Panc1 (cell line): ENCODE measurements around the gene TIE1. TPM values are rescaled to one million over a fixed set of nuclear protein-coding genes. Genes with fewer than 3 reads are reported as not detected.

ENCODE experiments used
- ATAC-seq: fragments of 200-7000 bp; cut with Tn5 transposase; 2 replicates; pipeline ENCODE4 v1.9.1; 2020; ENCODE audit warnings: mild to moderate bottlenecking, moderate library complexity
- BruUV-seq: library from RNA; stranded (reverse); fragments of 400-500 nt; replicated peaks from 2 replicates; lab custom pipeline; 2021; lab: Mats Ljungman, UMichigan
- CTCF ChIA-PET: fragments of 300-600 bp; sonication (Branson Sonifier 250); formaldehyde crosslinking; loops from one replicate; lab custom pipeline; 2022; ENCODE audit warnings: antibody characterized with exemption; lab: Charles Lee
- POLR2A ChIA-PET: fragments of 300-600 bp; sonication (Branson Sonifier 250); formaldehyde crosslinking; loops from one replicate; lab custom pipeline; 2022; ENCODE audit warnings: antibody characterized with exemption; lab: Charles Lee
- DNase-seq: peaks from one replicate; pipeline ENCODE4 v3.0.0-alpha.2; 2010; ENCODE audit warnings: low read depth, low spot score
- H3K27ac ChIP-seq: 2 replicates; pipeline ENCODE4 v1.5.1; 2011; ENCODE audit warnings: mild to moderate bottlenecking, low read length, inconsistent platforms
- H3K27me3 ChIP-seq: fragments of 200-500 bp; sonication (Bioruptor generic); 2 replicates; pipeline ENCODE4 v1.6.0; 2014; ENCODE audit warnings: low read length, inconsistent platforms; ENCODE audit not compliant: control insufficient read depth, insufficient read depth
- H3K36me3 ChIP-seq: fragments of 200-500 bp; sonication (Bioruptor generic); 2 replicates; pipeline ENCODE4 v1.5.1; 2014; ENCODE audit warnings: inconsistent platforms, mild to moderate bottlenecking, low read length, moderate library complexity; ENCODE audit not compliant: control insufficient read depth, insufficient read depth
- H3K4me1 ChIP-seq: 2 replicates; pipeline ENCODE4 v1.5.1; 2011; ENCODE audit warnings: inconsistent platforms, mild to moderate bottlenecking, low read length, moderate library complexity; ENCODE audit not compliant: control insufficient read depth, insufficient read depth
- H3K4me3 ChIP-seq, 2 experiments: 2 replicates each; pipeline ENCODE4 v1.5.1; 2011 to 2012; ENCODE audit warnings: low read depth in 2 of 2, low read length in 2 of 2, mild to moderate bottlenecking in 2 of 2, inconsistent platforms in 1 of 2, moderate library complexity in 1 of 2
- H3K9me3 ChIP-seq: fragments of 200-500 bp; sonication (Bioruptor generic); 2 replicates; pipeline ENCODE4 v1.5.1; 2014; ENCODE audit warnings: low read depth, mild to moderate bottlenecking, inconsistent platforms, low read length, moderate library complexity; ENCODE audit not compliant: control insufficient read depth, insufficient read depth
- POLR2AphosphoS5 ChIP-seq: IDR thresholded peaks from 2 replicates; pipeline ENCODE4 v1.6.1; 2012; ENCODE audit warnings: mild to moderate bottlenecking, low read depth, low read length, moderate library complexity
- SIN3A ChIP-seq: IDR thresholded peaks from 2 replicates; pipeline ENCODE4 v1.6.1; 2012; ENCODE audit warnings: low read depth, mild to moderate bottlenecking, low read length, moderate library complexity, borderline replicate concordance; ENCODE audit not compliant: insufficient read depth
- TCF7L2 ChIP-seq: IDR thresholded peaks from 2 replicates; pipeline ENCODE4 v1.6.1; 2011; ENCODE audit warnings: mild to moderate bottlenecking, low read depth, low read length, inconsistent platforms
- in situ Hi-C: cut with HindIII; loops from 2 replicates; pipeline ENCODE4 v1.10.0; 2016; ENCODE audit warnings: low sequenced_read_pairs, low pct_unique_long_range_greater_than_20kb
- intact Hi-C: fragments of 100-400 bp; cut with micrococcal nuclease; formaldehyde crosslinking; loops from one replicate; pipeline ENCODE4 v1.10.0; 2022; ENCODE audit not compliant: unreplicated experiment
- total RNA-seq: library from RNA; stranded (reverse); gene quantifications from one replicate; pipeline ENCODE4 v1.2.1, GENCODE V29; 2021; ENCODE audit not compliant: unreplicated experiment
- TF ChIP-seq, protein P1 (sequence below): fragments of 450-650 bp; IDR thresholded peaks from 2 replicates; pipeline ENCODE4 v1.5.1; 2017; ENCODE audit warnings: mild to moderate bottlenecking
- TF ChIP-seq, protein P2 (sequence below), 2 experiments: IDR thresholded peaks; 2 replicates each; pipeline ENCODE4 v1.6.1; 2011 to 2012; ENCODE audit warnings: low read depth in 2 of 2, control low read depth in 1 of 2, low read length in 1 of 2, mild to moderate bottlenecking in 1 of 2, moderate library complexity in 1 of 2; ENCODE audit not compliant: insufficient read depth in 1 of 2

TIE1 gene
- total RNA-seq, 1 experiment from 2014 or later = 0.28 TPM

DNA sequence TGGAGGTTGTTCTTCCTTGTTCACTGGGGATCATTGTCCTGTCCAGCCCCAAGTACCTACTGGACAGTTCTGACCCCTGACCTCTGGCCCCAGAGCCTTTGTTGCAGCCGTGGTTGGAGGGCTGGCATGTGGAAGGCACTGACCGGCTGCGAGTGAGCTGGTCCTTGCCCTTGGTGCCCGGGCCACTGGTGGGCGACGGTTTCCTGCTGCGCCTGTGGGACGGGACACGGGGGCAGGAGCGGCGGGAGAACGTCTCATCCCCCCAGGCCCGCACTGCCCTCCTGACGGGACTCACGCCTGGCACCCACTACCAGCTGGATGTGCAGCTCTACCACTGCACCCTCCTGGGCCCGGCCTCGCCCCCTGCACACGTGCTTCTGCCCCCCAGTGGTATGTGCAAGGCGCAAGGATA lies 11.4 kb downstream of the TIE1 start:
- DNase-seq (no peak), ATAC-seq (no peak)
- in situ Hi-C loops = no loop called here
- no peaks in the 10 kb centered on the region for H3K36me3 ChIP-seq
- no peak overlapping the region for H3K27ac ChIP-seq
- TF ChIP-seq, protein P1, sequence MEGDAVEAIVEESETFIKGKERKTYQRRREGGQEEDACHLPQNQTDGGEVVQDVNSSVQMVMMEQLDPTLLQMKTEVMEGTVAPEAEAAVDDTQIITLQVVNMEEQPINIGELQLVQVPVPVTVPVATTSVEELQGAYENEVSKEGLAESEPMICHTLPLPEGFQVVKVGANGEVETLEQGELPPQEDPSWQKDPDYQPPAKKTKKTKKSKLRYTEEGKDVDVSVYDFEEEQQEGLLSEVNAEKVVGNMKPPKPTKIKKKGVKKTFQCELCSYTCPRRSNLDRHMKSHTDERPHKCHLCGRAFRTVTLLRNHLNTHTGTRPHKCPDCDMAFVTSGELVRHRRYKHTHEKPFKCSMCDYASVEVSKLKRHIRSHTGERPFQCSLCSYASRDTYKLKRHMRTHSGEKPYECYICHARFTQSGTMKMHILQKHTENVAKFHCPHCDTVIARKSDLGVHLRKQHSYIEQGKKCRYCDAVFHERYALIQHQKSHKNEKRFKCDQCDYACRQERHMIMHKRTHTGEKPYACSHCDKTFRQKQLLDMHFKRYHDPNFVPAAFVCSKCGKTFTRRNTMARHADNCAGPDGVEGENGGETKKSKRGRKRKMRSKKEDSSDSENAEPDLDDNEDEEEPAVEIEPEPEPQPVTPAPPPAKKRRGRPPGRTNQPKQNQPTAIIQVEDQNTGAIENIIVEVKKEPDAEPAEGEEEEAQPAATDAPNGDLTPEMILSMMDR = no peak
- TF ChIP-seq POLR2AphosphoS5 (no peak), TCF7L2 (no peak), SIN3A (no peak)
- TF ChIP-seq, protein P2, sequence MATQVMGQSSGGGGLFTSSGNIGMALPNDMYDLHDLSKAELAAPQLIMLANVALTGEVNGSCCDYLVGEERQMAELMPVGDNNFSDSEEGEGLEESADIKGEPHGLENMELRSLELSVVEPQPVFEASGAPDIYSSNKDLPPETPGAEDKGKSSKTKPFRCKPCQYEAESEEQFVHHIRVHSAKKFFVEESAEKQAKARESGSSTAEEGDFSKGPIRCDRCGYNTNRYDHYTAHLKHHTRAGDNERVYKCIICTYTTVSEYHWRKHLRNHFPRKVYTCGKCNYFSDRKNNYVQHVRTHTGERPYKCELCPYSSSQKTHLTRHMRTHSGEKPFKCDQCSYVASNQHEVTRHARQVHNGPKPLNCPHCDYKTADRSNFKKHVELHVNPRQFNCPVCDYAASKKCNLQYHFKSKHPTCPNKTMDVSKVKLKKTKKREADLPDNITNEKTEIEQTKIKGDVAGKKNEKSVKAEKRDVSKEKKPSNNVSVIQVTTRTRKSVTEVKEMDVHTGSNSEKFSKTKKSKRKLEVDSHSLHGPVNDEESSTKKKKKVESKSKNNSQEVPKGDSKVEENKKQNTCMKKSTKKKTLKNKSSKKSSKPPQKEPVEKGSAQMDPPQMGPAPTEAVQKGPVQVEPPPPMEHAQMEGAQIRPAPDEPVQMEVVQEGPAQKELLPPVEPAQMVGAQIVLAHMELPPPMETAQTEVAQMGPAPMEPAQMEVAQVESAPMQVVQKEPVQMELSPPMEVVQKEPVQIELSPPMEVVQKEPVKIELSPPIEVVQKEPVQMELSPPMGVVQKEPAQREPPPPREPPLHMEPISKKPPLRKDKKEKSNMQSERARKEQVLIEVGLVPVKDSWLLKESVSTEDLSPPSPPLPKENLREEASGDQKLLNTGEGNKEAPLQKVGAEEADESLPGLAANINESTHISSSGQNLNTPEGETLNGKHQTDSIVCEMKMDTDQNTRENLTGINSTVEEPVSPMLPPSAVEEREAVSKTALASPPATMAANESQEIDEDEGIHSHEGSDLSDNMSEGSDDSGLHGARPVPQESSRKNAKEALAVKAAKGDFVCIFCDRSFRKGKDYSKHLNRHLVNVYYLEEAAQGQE (IDR thresholded peaks at IDR 0.05; ENCODE audit: insufficient read depth in 1 of 2, low read depth in 2 of 2, low read length in 1 of 2) = no peak
- ChIA-PET POLR2A (no interaction called here), CTCF (no interaction called here)
- BruUV-seq = no TSS peak
- H3K4me1 ChIP-seq = no peaks in the 10 kb centered on the region
- H3K4me3 ChIP-seq = no peak overlapping the region
- H3K9me3 ChIP-seq = no peaks in the 10 kb centered on the region
- H3K27me3 ChIP-seq = no peaks in the 10 kb centered on the region
- intact Hi-C loops = no loop called here

DNA sequence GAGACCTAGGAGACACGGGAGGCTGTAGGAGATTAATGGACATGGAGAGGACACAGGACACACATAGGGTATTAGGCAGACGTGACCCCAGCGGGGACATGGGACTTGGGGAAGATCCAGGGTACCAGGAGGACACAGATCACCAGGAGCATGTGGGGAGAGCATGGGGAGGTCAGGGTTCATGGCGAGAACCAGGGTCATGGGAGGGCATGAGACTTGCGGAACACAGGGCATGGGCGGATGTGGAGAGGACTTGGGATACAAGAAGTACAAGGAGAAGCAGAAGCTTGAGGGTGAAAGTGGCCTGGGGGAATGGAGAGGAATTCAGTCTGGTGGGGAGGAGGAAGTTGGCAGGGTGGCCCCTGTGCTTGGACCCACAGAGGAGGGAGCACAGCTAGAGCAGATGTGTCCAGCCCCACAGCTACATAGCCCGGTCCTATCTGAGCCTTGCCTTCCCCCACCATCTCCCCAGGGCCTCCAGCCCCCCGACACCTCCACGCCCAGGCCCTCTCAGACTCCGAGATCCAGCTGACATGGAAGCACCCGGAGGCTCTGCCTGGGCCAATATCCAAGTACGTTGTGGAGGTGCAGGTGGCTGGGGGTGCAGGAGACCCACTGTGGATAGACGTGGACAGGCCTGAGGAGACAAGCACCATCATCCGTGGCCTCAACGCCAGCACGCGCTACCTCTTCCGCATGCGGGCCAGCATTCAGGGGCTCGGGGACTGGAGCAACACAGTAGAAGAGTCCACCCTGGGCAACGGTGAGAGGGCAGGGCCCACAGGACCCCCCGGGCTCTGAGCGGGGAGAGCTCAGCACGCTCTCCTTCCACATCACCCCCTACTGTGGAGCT lies 12.1 kb downstream of the TIE1 start:
- Histone ChIP-seq H3K4me1 (no peaks in the 10 kb centered on the region), H3K4me3 (no peak overlapping the region), H3K36me3 (no peaks in the 10 kb centered on the region), H3K27me3 (no peaks in the 10 kb centered on the region), H3K9me3 (no peaks in the 10 kb centered on the region), H3K27ac (no peak overlapping the region)
- intact Hi-C loops (no loop called here), in situ Hi-C loops (no loop called here)
- DNase-seq (no peak), ATAC-seq (no peak)
- CTCF ChIA-PET = no interaction called here
- POLR2A ChIA-PET = no interaction called here
- BruUV-seq = no TSS peak
- TF ChIP-seq, protein P1 = no peak
- no peak for TF ChIP-seq POLR2AphosphoS5
- no peak for TF ChIP-seq SIN3A
- TF ChIP-seq, protein P2 (IDR thresholded peaks at IDR 0.05; ENCODE audit: insufficient read depth in 1 of 2, low read depth in 2 of 2, low read length in 1 of 2) = no peak
- TF ChIP-seq TCF7L2 = no peak
